ENCODE data around the gene IFIH1. TPM values are rescaled to one million over a fixed set of nuclear protein-coding genes. Genes with fewer than 3 reads are reported as not detected.

The IFIH1 gene
- total and polyA plus RNA-seq, 2 of the 8 experiments (the other 6 are each of a cell fraction or from before 2014, with no cell fraction given), result 0.32 to 2.0 TPM

- H3K27me3 ChIP-seq (replicated peaks in 1 of 4; ENCODE audit: control insufficient read depth in 3 of 4, extremely low read depth in 1 of 4, insufficient read depth in 3 of 4, low read length in 3 of 4), result peaks cover 0 to 12% (median 6%) of the 10 kb centered on the region in 4 experiments; a peak in 5 of 7 replicates
- no peak overlapping the region for H2AK5ac ChIP-seq (ENCODE audit: low read depth, low read length)
- POLR2A ChIA-PET (ENCODE audit: partially characterized antibody), result no interaction called here
- H3K79me1 ChIP-seq (ENCODE audit: low read depth, low read length), result no peaks in the 10 kb centered on the region
- no peaks in the 10 kb centered on the region for H3K9me3 ChIP-seq (ENCODE audit: insufficient read depth in 2 of 2, low read depth in 1 of 2, low read length in 1 of 2)
- no peak overlapping the region for H3K14ac ChIP-seq (ENCODE audit: insufficient read length)
- no peak overlapping the region for H2BK5ac ChIP-seq (ENCODE audit: low read depth, low read length)
- H4K91ac ChIP-seq (replicated peaks; ENCODE audit: insufficient read length, low read length), result no peak overlapping the region
- no peak overlapping the region; a peak in 1 of 4 replicates for H3K4me2 ChIP-seq (ENCODE audit: insufficient read depth in 1 of 2, low read depth in 2 of 2, low read length in 2 of 2)
- H4K8ac ChIP-seq (ENCODE audit: extremely low read depth, insufficient read depth, low read length), result no peak overlapping the region
- no peak overlapping the region for H3K4ac ChIP-seq (replicated peaks; ENCODE audit: insufficient read length, low read depth, low read length)
- CTCF ChIA-PET (ENCODE audit: partially characterized antibody), result interaction anchor here (1.3 to 4.3 kb wide), 3 partner anchors 14 to 29 kb away, joined by 3 to 30 read pairs (median 3); no protein-coding TSS in a partner anchor
- H4K20me1 ChIP-seq (replicated peaks in 1 of 2; ENCODE audit: control insufficient read depth in 1 of 2, insufficient read depth in 2 of 2, low read length in 2 of 2), result no peaks in the 10 kb centered on the region
- H3K23me2 ChIP-seq (ENCODE audit: low read depth, low read length), result peaks cover 4% of the 10 kb centered on the region; the same call in 1 of the 2 replicates
- no peak overlapping the region for H2BK20ac ChIP-seq (ENCODE audit: low read length)
- H2BK12ac ChIP-seq (ENCODE audit: low read depth, low read length), result no peak overlapping the region
- H3K9ac ChIP-seq (replicated peaks in 1 of 4; ENCODE audit: extremely low read depth in 1 of 4, low read depth in 3 of 4, low read length in 3 of 4), result no peak overlapping the region
- H4K5ac ChIP-seq (ENCODE audit: insufficient read length, low read depth, low read length), result no peak overlapping the region
- H3K23ac ChIP-seq (ENCODE audit: insufficient read length), result no peak overlapping the region
- H3K36me3 ChIP-seq (ENCODE audit: control insufficient read depth in 2 of 4, insufficient read depth in 4 of 4, low read length in 3 of 4), result no peaks in the 10 kb centered on the region
- H2BK120ac ChIP-seq (replicated peaks; ENCODE audit: low read depth, low read length), result no peak overlapping the region
- no peak overlapping the region for H2BK15ac ChIP-seq (ENCODE audit: low read length)
- no peaks in the 10 kb centered on the region for H3K79me2 ChIP-seq (ENCODE audit: control insufficient read depth in 1 of 2, insufficient read depth in 2 of 2, low read length in 2 of 2)
- H2AFZ ChIP-seq (ENCODE audit: low read length), result no peak overlapping the region
- WGBS, 2 experiments (ENCODE audit: extremely low coverage in 1 of 2, insufficient coverage in 1 of 2, insufficient read length in 1 of 2, insufficient replicate concordance in 2 of 2, low coverage in 1 of 2, low lambda C conversion rate in 2 of 2, missing lambda C conversion rate in 1 of 2), result 68% methylated on average over 1 of the region's 1 CpG; no CpG with 5 or more reads in 1 of the 2 experiments
- FAIRE-seq (no peak), DNase-seq (ENCODE audit: low read depth in 1 of 2, low spot score in 2 of 2) (no peak)
- no peak overlapping the region for H3K27ac ChIP-seq (ENCODE audit: low read depth, low read length)
- H3K56ac ChIP-seq (replicated peaks; ENCODE audit: insufficient read length, low read depth, low read length), result no peak overlapping the region
- H3K4me3 ChIP-seq (ENCODE audit: extremely low read depth in 1 of 4, insufficient read depth in 2 of 4, low read depth in 3 of 4, low read length in 4 of 4), result no peak overlapping the region
- peaks cover 0 to 8% (median 2%) of the 10 kb centered on the region in 4 experiments; a peak in 3 of 7 replicates for H3K4me1 ChIP-seq (replicated peaks in 1 of 4; ENCODE audit: control insufficient read depth in 3 of 4, insufficient read depth in 4 of 4, low read length in 3 of 4)
- no peak overlapping the region for H3K18ac ChIP-seq (ENCODE audit: extremely low read depth, low read length)
- TF ChIP-seq SIX5 (IDR thresholded peaks at IDR 0.05; ENCODE audit: low read depth, low read length) (no peak), KDM4A (IDR thresholded peaks at IDR 0.05; ENCODE audit: low read depth, low read length, severe bottlenecking) (no peak), SP1 (IDR thresholded peaks at IDR 0.05; ENCODE audit: low read depth, low read length) (no peak), SUZ12 (IDR thresholded peaks at IDR 0.05; ENCODE audit: low read length) (no peak), SP2 (IDR thresholded peaks at IDR 0.05; ENCODE audit: low read length) (no peak), TBP (IDR thresholded peaks at IDR 0.05; ENCODE audit: low read depth, low read length) (no peak), KDM5A (IDR thresholded peaks at IDR 0.05; ENCODE audit: low read length) (no peak), RAD21 (IDR thresholded peaks at IDR 0.05 in 1 of 2, conservative IDR thresholded peaks at IDR 0.05 in 1 of 2; ENCODE audit: low read depth in 2 of 2, low read length in 2 of 2) (no peak), YY1 (IDR thresholded peaks at IDR 0.05; ENCODE audit: low read depth, low read length) (no peak), EP300 (IDR thresholded peaks at IDR 0.05; ENCODE audit: borderline replicate concordance in 1 of 2, low read depth in 2 of 2, low read length in 2 of 2) (no peak)
Observed at GRCh38 chr2:162320864-162321517, 2.5 kb upstream of the IFIH1 start.

Measured in H1 (cell line).